Kidney (tissue), 14 donors: ENCODE results near the gene RPTOR. TPM values are rescaled to one million over a fixed set of nuclear protein-coding genes. Genes with fewer than 3 reads are reported as not detected.

Source experiments
- DNase-seq, 5 donors: peaks; one replicate each; pipeline ENCODE4 v3.0.0-alpha.2; 2013 to 2020
- FAIRE-seq: peaks from 2 replicates; lab custom pipeline; 2012; peaks lifted over from hg19 to GRCh38; lab: Jason Lieb, UNC
- H3K27ac ChIP-seq, 2 donors: one replicate each; pipeline ENCODE4 v1.7.0; 2013; ENCODE audit warnings: low read depth in 2 of 2, low read length in 2 of 2, inconsistent platforms in 1 of 2
- H3K27me3 ChIP-seq: one replicate; pipeline ENCODE4 v1.7.1; 2013; ENCODE audit warnings: low read length, inconsistent platforms; ENCODE audit not compliant: control insufficient read depth, insufficient read depth
- H3K36me3 ChIP-seq, 3 donors: one replicate each; pipeline versions ENCODE4 v1.7.0 to v1.7.1; 2013; ENCODE audit warnings: low read length in 3 of 3, control low read depth in 1 of 3, inconsistent platforms in 1 of 3; ENCODE audit not compliant: insufficient read depth in 3 of 3, control insufficient read depth in 2 of 3
- H3K4me1 ChIP-seq, 3 donors: one replicate each; pipeline versions ENCODE4 v1.7.0 to v1.7.1; 2013; ENCODE audit warnings: low read length in 3 of 3, inconsistent platforms in 1 of 3, low read depth in 1 of 3; ENCODE audit not compliant: control insufficient read depth in 2 of 3, insufficient read depth in 2 of 3
- H3K4me3 ChIP-seq, 3 donors: one replicate each; pipeline versions ENCODE4 v1.7.0 to v1.8.1; 2013; ENCODE audit warnings: low read length in 3 of 3, control low read depth in 1 of 3, inconsistent platforms in 1 of 3
- H3K9ac ChIP-seq, 3 donors: one replicate each; pipeline versions ENCODE4 v1.7.0 to v1.7.1; 2013; ENCODE audit warnings: low read length in 3 of 3, control low read depth in 1 of 3, inconsistent platforms in 1 of 3
- H3K9me3 ChIP-seq, 3 donors: one replicate each; pipeline versions ENCODE4 v1.7.0 to v1.7.1; 2013; ENCODE audit warnings: low read length in 3 of 3, control low read depth in 1 of 3, inconsistent platforms in 1 of 3; ENCODE audit not compliant: control insufficient read depth in 2 of 3, insufficient read depth in 1 of 3
- CTCF ChIP-seq: IDR thresholded peaks from 3 replicates; pipeline ENCODE4 v1.5.1; 2012; ENCODE audit warnings: mild to moderate bottlenecking, moderate library complexity, borderline replicate concordance; ENCODE audit not compliant: insufficient read depth; ENCODE audit errors: extremely low read depth
- intact Hi-C: fragments of 100-400 bp; cut with DNase I; formaldehyde crosslinking; loops from one replicate; pipeline ENCODE4 v1.11.1; 2022
- polyA plus RNA-seq: library from polyadenylated mRNA; stranded (reverse); fragments of 350-450 nt; fragmentation: Illumina TruSeq; extraction: RNeasy Lipid Tissue Mini Kit (QIAGEN cat#74804); gene quantifications from one replicate; pipeline ENCODE4 v1.2.3, GENCODE V29; 2014; ENCODE audit warnings: low read depth, low replicate concordance; ENCODE audit not compliant: insufficient read depth
- total RNA-seq: library from RNA; stranded (reverse); fragmentation: NEBNext Ultra II Directional; extraction: Animal tissue kit (Norgen Biotek cat#: 25700); gene quantifications from one replicate; pipeline ENCODE4 v1.2.1, GENCODE V29; 2021
- donor health status: control.
- donor health status: control.
- donor health status: control.
- donor health status: control.
- donor health status: control.
- donor health status: DM: yes; HTN: yes; CAD: no.
- donor health status: Normal renal cell carcinoma (clear cell type).

The RPTOR gene
- total and polyA plus RNA-seq, 2 donors from 2014 or later = 5.5 to 37.6 TPM

- TF ChIP-seq CTCF = no peak
- FAIRE-seq = no peak
- intact Hi-C loops = no loop called here
- H3K27ac ChIP-seq = no peak overlapping the region
- H3K4me3 ChIP-seq = no peak overlapping the region
- no peaks in the 10 kb centered on the region for H3K27me3 ChIP-seq
- H3K4me1 ChIP-seq = peaks cover 0 to 5% (median 3%) of the 10 kb centered on the region in 3 donors
- H3K36me3 ChIP-seq = peaks cover 0 to 10% (median 9%) of the 10 kb centered on the region in 3 donors
- H3K9me3 ChIP-seq = no peaks in the 10 kb centered on the region
- DNase-seq = no peak
- H3K9ac ChIP-seq = no peak overlapping the region
Observed at GRCh38 chr17:80894439-80894721, 349.7 kb downstream of the RPTOR start.

- TF ChIP-seq CTCF = no peak
- H3K27me3 ChIP-seq = no peaks in the 10 kb centered on the region
- peaks cover 0 to 10% (median 9%) of the 10 kb centered on the region in 3 donors for H3K36me3 ChIP-seq
- DNase-seq (no peak), FAIRE-seq (no peak)
- H3K9me3 ChIP-seq = no peaks in the 10 kb centered on the region
- no peak overlapping the region for H3K4me3 ChIP-seq
- no peak overlapping the region for H3K9ac ChIP-seq
- peaks cover 0 to 5% (median 3%) of the 10 kb centered on the region in 3 donors for H3K4me1 ChIP-seq
- intact Hi-C loops = no loop called here
- no peak overlapping the region for H3K27ac ChIP-seq
Observed at GRCh38 chr17:80894726-80895125, 350.1 kb downstream of the RPTOR start.

- peaks cover 0 to 10% (median 9%) of the 10 kb centered on the region in 3 donors for H3K36me3 ChIP-seq
- intact Hi-C loops = no loop called here
- no peak for FAIRE-seq
Observed at GRCh38 chr17:80895366-80895765, 350.7 kb downstream of the RPTOR start.

More at GRCh38 chr17:80895366-80895765, 350.7 kb downstream of the RPTOR start:
- no peak for TF ChIP-seq CTCF
- Histone ChIP-seq H3K9ac (no peak overlapping the region), H3K4me1 (peaks cover 0 to 5% (median 5%) of the 10 kb centered on the region in 3 donors), H3K4me3 (no peak overlapping the region), H3K9me3 (no peaks in the 10 kb centered on the region), H3K27me3 (no peaks in the 10 kb centered on the region), H3K27ac (no peak overlapping the region)
- no peak for DNase-seq
